Heart left ventricle (tissue), 16 donors: Measurements from ENCODE around the gene HELZ. TPM values are rescaled to one million over a fixed set of nuclear protein-coding genes. Genes with fewer than 3 reads are reported as not detected.

Experiments
- ATAC-seq, 4 donors: fragments of 200-7000 bp; cut with Tn5 transposase; one replicate each; pipeline ENCODE4 v1.9.1; 2020 to 2022; ENCODE audit warnings: moderate library complexity in 4 of 4, mild to moderate bottlenecking in 3 of 4, moderate number of reproducible peaks in 1 of 4
- DNase-seq, 5 donors: peaks; one replicate each; pipeline ENCODE4 v3.0.0-alpha.2; 2020
- H3K27ac ChIP-seq, 12 donors: fragments of 200-600 bp; sonication (generic) in 4 of 12; one replicate each; pipeline versions ENCODE4 v1.5.0 to v1.8.0; 2016 to 2022; ENCODE audit warnings: mild to moderate bottlenecking in 2 of 12
- H3K27me3 ChIP-seq, 9 donors: fragments of 200-600 bp; sonication (generic) in 2 of 9; one replicate each; pipeline versions ENCODE4 v1.5.1 to v1.8.0; 2016 to 2022; ENCODE audit warnings: mild to moderate bottlenecking in 3 of 9
- H3K36me3 ChIP-seq, 9 donors: fragments of 200-600 bp; sonication (generic) in 2 of 9; one replicate each; pipeline versions ENCODE4 v1.5.0 to v1.8.0; 2018 to 2022; ENCODE audit warnings: mild to moderate bottlenecking in 2 of 9
- H3K4me1 ChIP-seq, 12 donors: fragments of 200-600 bp; sonication (generic) in 4 of 12; one replicate each; pipeline versions ENCODE4 v1.5.0 to v1.8.0; 2016 to 2022; ENCODE audit warnings: mild to moderate bottlenecking in 3 of 12
- H3K4me3 ChIP-seq, 12 donors: fragments of 200-600 bp; sonication (generic) in 4 of 12; one replicate each; pipeline versions ENCODE4 v1.5.0 to v1.8.0; 2017 to 2022; ENCODE audit warnings: mild to moderate bottlenecking in 9 of 12, moderate library complexity in 4 of 12
- H3K9me3 ChIP-seq, 12 donors: fragments of 200-600 bp; sonication (generic) in 4 of 12; one replicate each; pipeline versions ENCODE4 v1.5.0 to v1.8.0; 2016 to 2022; ENCODE audit warnings: mild to moderate bottlenecking in 1 of 12
- CTCF ChIP-seq, 12 donors: fragments of 200-600 bp; sonication (generic) in 4 of 12; IDR thresholded peaks; one replicate each; pipeline versions ENCODE4 v1.5.0 to v1.8.0; 2018 to 2022; ENCODE audit warnings: antibody characterized with exemption in 12 of 12, mild to moderate bottlenecking in 5 of 12
- POLR2A ChIP-seq, 2 donors: fragments of 450-650 bp; IDR thresholded peaks; one replicate each; pipeline ENCODE4 v1.6.1; 2017; ENCODE audit warnings: antibody characterized with exemption in 2 of 2, mild to moderate bottlenecking in 2 of 2, moderate library complexity in 2 of 2
- WGBS, 4 donors: extraction: QIAGEN DNeasy Blood & Tissue Kit in 2 of 4; methylation state at CpG; one replicate each; pipeline versions ENCODE4 v1.1.5 to v1.1.7; 2013 to 2018; 5-methylcytosine and 5-hydroxymethylcytosine counted together
- intact Hi-C, 10 donors: fragments of 100-400 bp; cut with DNase I; formaldehyde crosslinking; loops; one replicate each; pipeline versions ENCODE4 v1.11.1 to v1.14.2; 2022
- polyA plus RNA-seq, 2 donors: library from polyadenylated mRNA; stranded (reverse); fragments of 200-250 nt; gene quantifications; one replicate each; pipeline ENCODE4 v1.2.3, GENCODE V29; 2013
- total RNA-seq, 9 donors: library from RNA; depleted of rRNA in 2 of 9; stranded (reverse); fragments of >200 nt in 2 of 9; fragmentation: NEBNext Ultra II Directional in 3 of 9; extraction: Animal tissue kit (Norgen Biotek cat#: 25700) in 3 of 9; gene quantifications; one replicate each; pipeline versions ENCODE4 v1.1.0 to v1.2.4, GENCODE V29; 2016 to 2023
- donor health status: ischemic (EF 13 %, LVEDD 7.1; RV severe dilation, severe dysfunction).
- donor health status: healthy with polysubstance abuse.
- donor health status: DM: no; HTN: yes; CAD: no.
- donor health status: DM: no; HTN: no; CAD: no.
- donor health status: ischemic (EF 25% LVEDD 6.9; RV normal size, moderate dysfunction).
- donor health status: ischemic (EF 25% LVEDD 5.7; RV mildly dilated, moderate dysfunction).
- donor health status: healthy.
- donor health status: DM: yes; HTN: yes; CAD: no.
- donor health status: ischemic (EF 35%, LVEDD 5.7; RV mildly dilated, moderate dysfunction).
- donor health status: nonischemic (EF 11% LVEDD 7.7; RV severe dilation, severe dysfunction).
- donor health status: DM: yes; HTN: yes; CAD: no.
- donor health status: PGD.
- donor health status: ischemic (EF 29% LVEDD 5.4; RV normal size, mild dysfunction).
- donor health status: nonischemic (EF 23%, LVEDD 6.1; RV moderate dilation, normal function).

HELZ gene
- total and polyA plus RNA-seq, 11 donors: 5.1 to 48.4 (median 30.3) TPM

DNA sequence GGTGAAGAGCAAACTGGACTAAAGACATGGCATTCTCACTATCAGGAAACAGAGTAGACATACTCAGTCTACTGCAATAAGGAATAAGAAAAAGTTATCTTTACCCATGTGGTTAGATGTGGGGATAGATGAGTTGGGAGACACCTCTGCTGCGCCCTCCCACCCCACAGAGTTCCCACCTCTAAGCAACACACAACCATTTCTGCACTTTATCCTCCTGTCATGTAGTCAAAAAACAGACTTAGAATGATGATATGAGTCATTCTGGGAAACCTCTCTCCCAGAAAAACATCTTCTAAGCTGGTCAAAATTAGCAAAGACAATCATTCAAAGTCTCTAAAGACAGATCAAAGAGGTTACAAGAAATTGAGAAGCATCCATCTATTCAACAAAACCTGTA, 105.7 kb downstream of the HELZ start:
- Histone ChIP-seq H3K27me3 (no peaks in the 10 kb centered on the region), H3K27ac (no peak overlapping the region), H3K9me3 (peaks cover 0 to 12% (median 4%) of the 10 kb centered on the region in 12 donors), H3K36me3 (peaks cover 0 to 89% (median 74%) of the 10 kb centered on the region in 9 donors), H3K4me3 (no peak overlapping the region), H3K4me1 (peaks cover 0 to 20% (median 0%) of the 10 kb centered on the region in 12 donors)
- intact Hi-C loops: no loop called here
- no peak for DNase-seq
- TF ChIP-seq CTCF (IDR thresholded peaks at IDR 0.05): no peak
- no peak for TF ChIP-seq POLR2A (IDR thresholded peaks at IDR 0.05)
- 94 to 100% (median 99%) methylated on average over 1 of the region's 1 CpG for WGBS, 4 donors
- no peak for ATAC-seq

GRCh38 chr17:67138392-67138791, 106.6 kb downstream of the HELZ start:
- Histone ChIP-seq H3K4me3 (no peak overlapping the region), H3K36me3 (peaks cover 0 to 89% (median 75%) of the 10 kb centered on the region in 9 donors), H3K27ac (no peak overlapping the region), H3K4me1 (peaks cover 0 to 20% (median 0%) of the 10 kb centered on the region in 12 donors), H3K9me3 (peaks cover 0 to 12% (median 4%) of the 10 kb centered on the region in 12 donors), H3K27me3 (no peaks in the 10 kb centered on the region)
- ATAC-seq (no peak), DNase-seq (no peak)
- no peak for TF ChIP-seq CTCF (IDR thresholded peaks at IDR 0.05)
- TF ChIP-seq POLR2A (IDR thresholded peaks at IDR 0.05): no peak
- intact Hi-C loops: no loop called here

- ATAC-seq: no peak
- H3K4me1 ChIP-seq: peaks cover 0 to 20% (median 0%) of the 10 kb centered on the region in 12 donors
- no peak for TF ChIP-seq CTCF (IDR thresholded peaks at IDR 0.05)
- no peak for TF ChIP-seq POLR2A (IDR thresholded peaks at IDR 0.05)
- H3K4me3 ChIP-seq: no peak overlapping the region
- DNase-seq: no peak
- no peak overlapping the region for H3K27ac ChIP-seq
- no peaks in the 10 kb centered on the region for H3K27me3 ChIP-seq
- intact Hi-C loops: no loop called here
- 88 to 93% (median 92%) methylated on average over 5 of the region's 5 CpGs for WGBS, 4 donors
- H3K9me3 ChIP-seq: peaks cover 0 to 12% (median 4%) of the 10 kb centered on the region in 12 donors
- H3K36me3 ChIP-seq: peaks cover 0 to 89% (median 74%) of the 10 kb centered on the region in 9 donors
These were observed 107.1 kb downstream of the HELZ start for GRCh38 chr17:67137860-67138259.

DNA sequence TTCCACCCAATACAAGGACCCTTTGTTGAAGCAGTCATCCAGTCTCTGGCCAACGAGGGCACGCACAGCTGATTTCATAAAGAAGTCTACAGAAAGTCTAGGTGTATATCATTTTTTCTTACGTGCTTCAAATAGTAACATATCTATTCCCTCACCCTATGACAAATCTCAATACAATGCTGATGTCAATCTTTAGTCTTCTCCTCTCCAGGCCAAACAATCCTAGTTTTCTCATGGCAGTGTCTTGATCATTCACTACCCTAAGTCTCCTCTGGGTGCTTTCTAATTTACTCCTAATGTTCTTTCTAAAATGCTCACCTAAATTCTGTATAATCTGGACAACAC, 108.0 kb downstream of the HELZ start:
- DNase-seq: no peak
- Histone ChIP-seq H3K4me1 (peaks cover 0 to 20% (median 0%) of the 10 kb centered on the region in 12 donors), H3K9me3 (peaks cover 0 to 4% (median 0%) of the 10 kb centered on the region in 12 donors), H3K27ac (no peak overlapping the region), H3K4me3 (no peak overlapping the region), H3K36me3 (peaks cover 0 to 82% (median 71%) of the 10 kb centered on the region in 9 donors), H3K27me3 (no peaks in the 10 kb centered on the region)
- intact Hi-C loops: no loop called here
- no peak for ATAC-seq
- WGBS, 4 donors: 96 to 99% (median 98%) methylated on average over 3 of the region's 3 CpGs
- TF ChIP-seq POLR2A (IDR thresholded peaks at IDR 0.05): no peak
